K562 (cell line): ENCODE data around the gene FKBP15. TPM values are rescaled to one million over a fixed set of nuclear protein-coding genes. Genes with fewer than 3 reads are reported as not detected.

Source experiments
- ATAC-seq: fragments of 200-7000 bp; cut with Tn5 transposase; 3 replicates; pipeline ENCODE4 v1.9.1; 2020; ENCODE audit warnings: moderate library complexity
- BruUV-seq: library from RNA; stranded (reverse); fragments of 400-500 nt; replicated peaks from 2 replicates; lab custom pipeline; 2021; lab: Mats Ljungman, UMichigan
- CTCF ChIA-PET: fragments of 300-600 bp; formaldehyde crosslinking; extraction: SDS; loops from one replicate; lab custom pipeline; 2021; ENCODE audit warnings: low intra/inter-chr PET ratio; lab: Yijun Ruan, JAX
- POLR2A ChIA-PET: fragments of 300-600, 350-650 bp; sonication (Branson Sonifier 250); formaldehyde crosslinking; extraction: SDS; loops from one replicate; lab custom pipeline; 2021; ENCODE audit warnings: antibody characterized with exemption, inconsistent platforms; lab: Yijun Ruan, JAX
- DNase-seq, 4 experiments: peaks; one replicate each; pipeline versions ENCODE4 v3.0.0 to v3.0.0-alpha.2; 2011 to 2018; ENCODE audit warnings: low spot score in 3 of 4, mixed read lengths in 3 of 4; ENCODE audit errors: extremely low read depth in 1 of 4
- FAIRE-seq: peaks from 2 replicates; lab custom pipeline; 2011; peaks lifted over from hg19 to GRCh38; lab: Jason Lieb, UNC
- H2AFZ ChIP-seq: 2 replicates; pipeline ENCODE4 v1.6.0; 2011; ENCODE audit warnings: low read depth, low read length, control low read depth, inconsistent platforms
- H3K27ac ChIP-seq: fragments of 200-600 bp; 3 replicates; pipeline ENCODE4 v1.8.0; 2011; ENCODE audit warnings: low read depth, mild to moderate bottlenecking, control low read depth, inconsistent platforms, low read length, moderate library complexity, mixed read lengths; ENCODE audit errors: extremely low read depth
- H3K27me3 ChIP-seq, 2 experiments: fragments of 300-600 bp in 1 of 2; 2 replicates in 1 of 2; 3 replicates in 1 of 2; pipeline versions ENCODE4 v1.6.0 to v1.8.0; 2011; ENCODE audit warnings: inconsistent platforms in 2 of 2, low read length in 2 of 2, mild to moderate bottlenecking in 1 of 2, mixed read lengths in 1 of 2, moderate library complexity in 1 of 2; ENCODE audit not compliant: control insufficient read depth in 2 of 2, insufficient read depth in 2 of 2
- H3K36me3 ChIP-seq: fragments of 300-600 bp; 3 replicates; pipeline ENCODE4 v1.8.0; 2011; ENCODE audit warnings: mild to moderate bottlenecking, low read length, inconsistent platforms; ENCODE audit not compliant: control insufficient read depth, insufficient read depth
- H3K4me1 ChIP-seq, 2 experiments: fragments of 200-600 bp in 1 of 2; replicated peaks in 1 of 2; 2 replicates in 1 of 2; 3 replicates in 1 of 2; pipeline versions ENCODE4 v1.5.1 to v1.8.0; 2011; ENCODE audit warnings: inconsistent platforms in 2 of 2, low read length in 2 of 2, mild to moderate bottlenecking in 1 of 2, mixed read lengths in 1 of 2, moderate library complexity in 1 of 2; ENCODE audit not compliant: control insufficient read depth in 2 of 2, insufficient read depth in 2 of 2
- H3K4me2 ChIP-seq: 2 replicates; pipeline ENCODE4 v1.6.1; 2011; ENCODE audit warnings: low read length, control low read depth, inconsistent platforms, mixed read lengths; ENCODE audit not compliant: insufficient read depth
- H3K4me3 ChIP-seq: fragments of 200-600 bp; sonication (generic), shearing (Covaris generic); 2 replicates; pipeline ENCODE4 v1.5.1; 2016; ENCODE audit warnings: control low read depth, inconsistent platforms
- H3K79me2 ChIP-seq: fragments of 200-600 bp; 3 replicates; pipeline ENCODE4 v1.8.0; 2011; ENCODE audit warnings: low read length, inconsistent platforms; ENCODE audit not compliant: control insufficient read depth, insufficient read depth
- H3K9ac ChIP-seq, 2 experiments: 2 replicates each; pipeline versions ENCODE4 v1.6.0 to v1.6.1; 2011; ENCODE audit warnings: low read depth in 2 of 2, low read length in 2 of 2, control low read depth in 1 of 2, inconsistent platforms in 1 of 2, mild to moderate bottlenecking in 1 of 2, mixed read lengths in 1 of 2; ENCODE audit not compliant: insufficient read depth in 1 of 2
- H3K9me1 ChIP-seq: one replicate; pipeline ENCODE4 v1.6.0; 2011; ENCODE audit warnings: inconsistent platforms, mild to moderate bottlenecking, low read length, moderate library complexity; ENCODE audit not compliant: control insufficient read depth, insufficient read depth
- H3K9me3 ChIP-seq: replicated peaks from 2 replicates; pipeline ENCODE4 v1.5.1; 2011; ENCODE audit warnings: low read depth, low read length, inconsistent platforms; ENCODE audit not compliant: control insufficient read depth, insufficient read depth
- H4K20me1 ChIP-seq: replicated peaks from 2 replicates; pipeline ENCODE4 v1.6.1; 2011; ENCODE audit warnings: low read length, inconsistent platforms, mixed read lengths; ENCODE audit not compliant: control insufficient read depth, insufficient read depth
- ADNP ChIP-seq: fragments of 200-800 bp; sonication (Bioruptor generic); IDR thresholded peaks from 2 replicates; pipeline ENCODE4 v1.6.1; 2016; ENCODE audit warnings: missing genetic modification characterization, missing compliant biosample characterization
- BRF1 ChIP-seq: IDR thresholded peaks from 3 replicates; pipeline ENCODE4 v1.6.1; 2011; ENCODE audit warnings: borderline replicate concordance, mild to moderate bottlenecking; ENCODE audit not compliant: insufficient read length; ENCODE audit errors: extremely low read depth
- DACH1 ChIP-seq: fragments of 450-650 bp; IDR thresholded peaks from 2 replicates; pipeline ENCODE4 v1.6.1; 2018; ENCODE audit not compliant: partially characterized antibody
- ETS2 ChIP-seq: IDR thresholded peaks from 2 replicates; pipeline ENCODE4 v1.6.1; 2016; ENCODE audit warnings: borderline replicate concordance, missing genetic modification characterization, mild to moderate bottlenecking, moderate library complexity, missing compliant biosample characterization; ENCODE audit not compliant: poor library complexity, severe bottlenecking
- LEF1 ChIP-seq: fragments of 450-650 bp; IDR thresholded peaks from 2 replicates; pipeline ENCODE4 v1.6.1; 2016; ENCODE audit warnings: mild to moderate bottlenecking
- NR0B1 ChIP-seq: fragments of 450-650 bp; IDR thresholded peaks from one replicate; pipeline ENCODE4 v1.6.1; 2018; ENCODE audit warnings: mild to moderate bottlenecking, moderate library complexity; ENCODE audit not compliant: partially characterized antibody
- NR4A1 ChIP-seq, 2 experiments: fragments of 250-450 bp in 1 of 2; fragments of 450-650 bp in 1 of 2; sonication (Bioruptor Pico) in 1 of 2; IDR thresholded peaks; 2 replicates each; pipeline versions ENCODE4 v1.4.0 to v1.6.1; 2016 to 2020; ENCODE audit warnings: mild to moderate bottlenecking in 2 of 2, missing compliant biosample characterization in 1 of 2, missing genetic modification characterization in 1 of 2, moderate library complexity in 1 of 2
- PPARD ChIP-seq: fragments of 250-450 bp; sonication (Bioruptor Pico); IDR thresholded peaks from 2 replicates; pipeline ENCODE4 v1.8.0; 2022; ENCODE audit warnings: inconsistent platforms, mild to moderate bottlenecking, moderate library complexity
- ZBTB1 ChIP-seq: sonication (generic); formaldehyde crosslinking; IDR thresholded peaks from 2 replicates; pipeline ENCODE4 v1.8.1; 2023; ENCODE audit warnings: missing genetic modification reagents, low read depth, mild to moderate bottlenecking, borderline replicate concordance
- ZKSCAN1 ChIP-seq: fragments of 150-350 bp; IDR thresholded peaks from 2 replicates; pipeline ENCODE4 v1.6.1; 2016; ENCODE audit warnings: low read depth, low read length
- ZNF408 ChIP-seq: fragments of 250-450 bp; sonication (Bioruptor Pico); IDR thresholded peaks from 2 replicates; pipeline ENCODE4 v1.4.0; 2020; ENCODE audit warnings: low read depth, mild to moderate bottlenecking, moderate library complexity
- ZNF449 ChIP-seq: fragments of 250-450 bp; sonication (Bioruptor Pico); IDR thresholded peaks from 2 replicates; pipeline ENCODE4 v1.8.0; 2022; ENCODE audit warnings: moderate library complexity, mild to moderate bottlenecking, inconsistent platforms
- WGBS: fragments of 100-300 bp; shearing (Covaris generic); methylation state at CpG from one replicate; pipeline ENCODE4 v1.1.6; 2016; ENCODE audit warnings: low coverage, mixed read lengths; ENCODE audit not compliant: insufficient coverage; ENCODE audit errors: missing lambda C conversion rate; 5-methylcytosine and 5-hydroxymethylcytosine counted together
- in situ Hi-C: fragments of 300-500 bp; cut with MboI; formaldehyde crosslinking; loops from 4 replicates; pipeline ENCODE4 v1.15.0; 2018; ENCODE audit warnings: inconsistent platforms, mixed read lengths
- intact Hi-C: fragments of 100-400 bp; cut with micrococcal nuclease; formaldehyde crosslinking; loops from 2 replicates; pipeline ENCODE4 v1.14.2; 2022
- polyA plus RNA-seq, 8 experiments: library from polyadenylated mRNA; depleted of rRNA in 4 of 8; stranded (reverse) in 5 of 8; unstranded in 3 of 8; fragments of >200 nt; fragmentation: Nextera tagmentation in 2 of 8; fragmentation: Illumina TruSeq in 1 of 8; extraction: Ambion mirVana in 2 of 8; extraction: Trizol in 1 of 8; gene quantifications; 2 replicates each; pipeline versions ENCODE4 v1.2.1 to v1.2.3, GENCODE V29; 2011 to 2014; ENCODE audit warnings: inconsistent platforms in 1 of 8, missing spikeins in 1 of 8
- total RNA-seq, 7 experiments: library from RNA; depleted of rRNA in 6 of 7; stranded (reverse); fragments of >200 nt in 6 of 7; fragmentation: Illumina TruSeq in 2 of 7; extraction: Trizol in 2 of 7; gene quantifications; 2 replicates each; pipeline versions ENCODE4 v1.2.1 to v1.2.3, GENCODE V29; 2011 to 2021; ENCODE audit warnings: low replicate concordance in 1 of 7
- TF ChIP-seq, protein P1 (sequence below): fragments of 450-650 bp; IDR thresholded peaks from 2 replicates; pipeline ENCODE4 v1.6.1; 2016; ENCODE audit warnings: missing biosample characterization, missing genetic modification characterization
- TF ChIP-seq, protein P2 (sequence below): fragments of 250-450 bp; sonication (Bioruptor Pico); IDR thresholded peaks from 2 replicates; pipeline ENCODE4 v1.4.0; 2020
- TF ChIP-seq, protein P3 (sequence below): fragments of 250-450 bp; sonication (Bioruptor Pico); IDR thresholded peaks from 2 replicates; pipeline ENCODE4 v1.5.0; 2022; ENCODE audit warnings: mild to moderate bottlenecking

Gene FKBP15
- total and polyA plus RNA-seq, 9 of the 15 experiments (the other 6 are each of a cell fraction or from before 2014, with no cell fraction given) = 8.7 to 38.0 (median 18.9) TPM

GRCh38 chr9:113255438-113255837 lies 34.4 kb upstream of the FKBP15 start:
- BruUV-seq = no TSS peak
- in situ Hi-C loops (no loop called here), intact Hi-C loops (no loop called here)
- no peaks in the 10 kb centered on the region for H3K9me3 ChIP-seq
- ChIA-PET POLR2A (no interaction called here), CTCF (no interaction called here)
- H3K27ac ChIP-seq = no peak overlapping the region
- no peak for TF ChIP-seq PPARD (CRISPR knock-in tag)
- TF ChIP-seq BRF1 = no peak
- TF ChIP-seq, protein P1, sequence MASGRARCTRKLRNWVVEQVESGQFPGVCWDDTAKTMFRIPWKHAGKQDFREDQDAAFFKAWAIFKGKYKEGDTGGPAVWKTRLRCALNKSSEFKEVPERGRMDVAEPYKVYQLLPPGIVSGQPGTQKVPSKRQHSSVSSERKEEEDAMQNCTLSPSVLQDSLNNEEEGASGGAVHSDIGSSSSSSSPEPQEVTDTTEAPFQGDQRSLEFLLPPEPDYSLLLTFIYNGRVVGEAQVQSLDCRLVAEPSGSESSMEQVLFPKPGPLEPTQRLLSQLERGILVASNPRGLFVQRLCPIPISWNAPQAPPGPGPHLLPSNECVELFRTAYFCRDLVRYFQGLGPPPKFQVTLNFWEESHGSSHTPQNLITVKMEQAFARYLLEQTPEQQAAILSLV (tag) = no peak
- TF ChIP-seq ZNF449 (CRISPR knock-in tag) = no peak
- TF ChIP-seq ZBTB1 (CRISPR knock-in tag) = no peak
- TF ChIP-seq ZKSCAN1 = no peak
- TF ChIP-seq ZNF408 (CRISPR knock-in tag) = no peak
- TF ChIP-seq, protein P2, sequence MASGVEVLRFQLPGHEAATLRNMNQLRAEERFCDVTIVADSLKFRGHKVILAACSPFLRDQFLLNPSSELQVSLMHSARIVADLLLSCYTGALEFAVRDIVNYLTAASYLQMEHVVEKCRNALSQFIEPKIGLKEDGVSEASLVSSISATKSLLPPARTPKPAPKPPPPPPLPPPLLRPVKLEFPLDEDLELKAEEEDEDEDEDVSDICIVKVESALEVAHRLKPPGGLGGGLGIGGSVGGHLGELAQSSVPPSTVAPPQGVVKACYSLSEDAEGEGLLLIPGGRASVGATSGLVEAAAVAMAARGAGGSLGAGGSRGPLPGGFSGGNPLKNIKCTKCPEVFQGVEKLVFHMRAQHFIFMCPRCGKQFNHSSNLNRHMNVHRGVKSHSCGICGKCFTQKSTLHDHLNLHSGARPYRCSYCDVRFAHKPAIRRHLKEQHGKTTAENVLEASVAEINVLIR (CRISPR knock-in tag) = no peak
- TF ChIP-seq ADNP (tag) = no peak
- TF ChIP-seq LEF1 = no peak
- TF ChIP-seq, protein P3, sequence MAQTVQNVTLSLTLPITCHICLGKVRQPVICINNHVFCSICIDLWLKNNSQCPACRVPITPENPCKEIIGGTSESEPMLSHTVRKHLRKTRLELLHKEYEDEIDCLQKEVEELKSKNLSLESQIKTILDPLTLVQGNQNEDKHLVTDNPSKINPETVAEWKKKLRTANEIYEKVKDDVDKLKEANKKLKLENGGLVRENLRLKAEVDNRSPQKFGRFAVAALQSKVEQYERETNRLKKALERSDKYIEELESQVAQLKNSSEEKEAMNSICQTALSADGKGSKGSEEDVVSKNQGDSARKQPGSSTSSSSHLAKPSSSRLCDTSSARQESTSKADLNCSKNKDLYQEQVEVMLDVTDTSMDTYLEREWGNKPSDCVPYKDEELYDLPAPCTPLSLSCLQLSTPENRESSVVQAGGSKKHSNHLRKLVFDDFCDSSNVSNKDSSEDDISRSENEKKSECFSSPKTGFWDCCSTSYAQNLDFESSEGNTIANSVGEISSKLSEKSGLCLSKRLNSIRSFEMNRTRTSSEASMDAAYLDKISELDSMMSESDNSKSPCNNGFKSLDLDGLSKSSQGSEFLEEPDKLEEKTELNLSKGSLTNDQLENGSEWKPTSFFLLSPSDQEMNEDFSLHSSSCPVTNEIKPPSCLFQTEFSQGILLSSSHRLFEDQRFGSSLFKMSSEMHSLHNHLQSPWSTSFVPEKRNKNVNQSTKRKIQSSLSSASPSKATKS = no peak
- TF ChIP-seq NR4A1 (CRISPR knock-in tag; IDR thresholded peaks at IDR 0.05) = no peak
- TF ChIP-seq NR4A1 (tag; IDR thresholded peaks at IDR 0.05) = no peak
- TF ChIP-seq ETS2 = no peak
- no peak for TF ChIP-seq NR0B1
- TF ChIP-seq DACH1 = no peak
- no peak overlapping the region for H3K4me2 ChIP-seq
- no peak overlapping the region for H3K4me3 ChIP-seq
- no peak overlapping the region for H2AFZ ChIP-seq
- FAIRE-seq (no peak), DNase-seq (no peak), ATAC-seq (no peak)
- H4K20me1 ChIP-seq = no peaks in the 10 kb centered on the region
- peaks cover 37% of the 10 kb centered on the region; the same call in 2 of the 3 replicates for H3K36me3 ChIP-seq
- H3K27me3 ChIP-seq = no peaks in the 10 kb centered on the region
- no peaks in the 10 kb centered on the region; the same call in 2 of the 3 replicates for H3K79me2 ChIP-seq
- H3K9ac ChIP-seq = no peak overlapping the region
- 89% methylated on average over 6 of the region's 6 CpGs for WGBS
- no peaks in the 10 kb centered on the region for H3K9me1 ChIP-seq
- no peaks in the 10 kb centered on the region for H3K4me1 ChIP-seq
